GM12878 (cell line): ENCODE data around the gene AMZ2. TPM values are rescaled to one million over a fixed set of nuclear protein-coding genes. Genes with fewer than 3 reads are reported as not detected.
"Not testable (repeated sequence)": the region's sequence is repeated elsewhere in the genome, so short reads cannot be mapped to it uniquely, and the experiment has no call there.

Experiments used
- ATAC-seq: fragments of 200-7000 bp; cut with Tn5 transposase; 3 replicates; pipeline ENCODE4 v1.9.1; 2020; ENCODE audit warnings: mild to moderate bottlenecking, moderate library complexity
- BruUV-seq: library from RNA; stranded (reverse); fragments of 400-500 nt; replicated peaks from 2 replicates; lab custom pipeline; 2021; lab: Mats Ljungman, UMichigan
- CTCF ChIA-PET: fragments of 300-600 bp; sonication (Branson Sonifier 250); formaldehyde crosslinking; extraction: SDS; loops from one replicate; lab custom pipeline; 2021; ENCODE audit warnings: inconsistent platforms; lab: Yijun Ruan, JAX
- POLR2A ChIA-PET: fragments of 350-600 bp; formaldehyde crosslinking; extraction: SDS; loops from one replicate; lab custom pipeline; 2021; ENCODE audit warnings: inconsistent platforms; lab: Charles Lee
- RAD21 ChIA-PET: fragments of 300-600 bp; sonication (Branson Sonifier 250); formaldehyde crosslinking; loops from one replicate; lab custom pipeline; 2023; ENCODE audit warnings: antibody characterized with exemption; ENCODE audit not compliant: unreplicated experiment; lab: Charles Lee
- SMC1A ChIA-PET: fragments of 300-600 bp; sonication (Branson Sonifier 250); formaldehyde crosslinking; loops from one replicate; lab custom pipeline; 2023; ENCODE audit not compliant: unreplicated experiment, uncharacterized antibody; lab: Charles Lee
- DNase-seq: peaks from one replicate; pipeline ENCODE4 v3.0.0-alpha.2; 2011; ENCODE audit warnings: low read depth, low spot score
- FAIRE-seq: peaks from 3 replicates; lab custom pipeline; 2011; peaks lifted over from hg19 to GRCh38; lab: Jason Lieb, UNC
- H2AFZ ChIP-seq: 2 replicates; pipeline ENCODE4 v1.6.0; 2011; ENCODE audit warnings: low read depth, low read length, control low read depth; ENCODE audit not compliant: control insufficient read depth
- H3K27ac ChIP-seq: 2 replicates; pipeline ENCODE4 v1.5.1; 2011; ENCODE audit warnings: control low read depth; ENCODE audit not compliant: control insufficient read depth, insufficient read depth
- H3K27me3 ChIP-seq, 2 experiments: replicated peaks in 1 of 2; 2 replicates each; pipeline versions ENCODE4 v1.6.0 to v1.6.1; 2011; ENCODE audit warnings: low read length in 1 of 2; ENCODE audit not compliant: control insufficient read depth in 2 of 2, insufficient read depth in 2 of 2
- H3K36me3 ChIP-seq, 2 experiments: 2 replicates each; pipeline ENCODE4 v1.5.1; 2011; ENCODE audit warnings: low read length in 1 of 2; ENCODE audit not compliant: control insufficient read depth in 2 of 2, insufficient read depth in 2 of 2
- H3K4me1 ChIP-seq: 2 replicates; pipeline ENCODE4 v1.6.1; 2011; ENCODE audit warnings: mild to moderate bottlenecking, low read length, moderate library complexity, mixed read lengths; ENCODE audit not compliant: control insufficient read depth, insufficient read depth
- H3K4me2 ChIP-seq: 2 replicates; pipeline ENCODE4 v1.6.0; 2011; ENCODE audit warnings: control low read depth; ENCODE audit not compliant: control insufficient read depth, insufficient read depth
- H3K4me3 ChIP-seq: fragments of 200-600 bp; sonication (generic); 2 replicates; pipeline ENCODE4 v1.5.1; 2016
- H3K79me2 ChIP-seq: 2 replicates; pipeline ENCODE4 v1.6.0; 2011; ENCODE audit warnings: low read length; ENCODE audit not compliant: control insufficient read depth, insufficient read depth
- H3K9ac ChIP-seq: 2 replicates; pipeline ENCODE4 v1.8.0; 2011; ENCODE audit warnings: low read length, control low read depth, mixed read lengths; ENCODE audit not compliant: control insufficient read depth, insufficient read depth
- H3K9me3 ChIP-seq: replicated peaks from 3 replicates; pipeline ENCODE4 v1.5.1; 2011; ENCODE audit warnings: mild to moderate bottlenecking, low read length; ENCODE audit not compliant: control insufficient read depth, insufficient read depth
- H4K20me1 ChIP-seq: 2 replicates; pipeline ENCODE4 v1.6.0; 2011; ENCODE audit not compliant: control insufficient read depth, insufficient read depth
- BHLHE40 ChIP-seq, 2 experiments: fragments of 450-650 bp in 1 of 2; IDR thresholded peaks; 2 replicates each; pipeline ENCODE4 v1.6.1; 2011 to 2017; ENCODE audit warnings: low read depth in 2 of 2, borderline replicate concordance in 1 of 2, improper control_type of control experiment in 1 of 2, low read length in 1 of 2, mild to moderate bottlenecking in 1 of 2
- CHD4 ChIP-seq: fragments of 200-600 bp; sonication (generic); IDR thresholded peaks from 2 replicates; pipeline ENCODE4 v1.6.1; 2016; ENCODE audit warnings: mild to moderate bottlenecking
- DPF2 ChIP-seq: fragments of 450-650 bp; IDR thresholded peaks from 2 replicates; pipeline ENCODE4 v1.6.1; 2017; ENCODE audit warnings: mild to moderate bottlenecking
- MAX ChIP-seq: IDR thresholded peaks from 2 replicates; pipeline ENCODE4 v1.6.1; 2012; ENCODE audit warnings: low read depth, low read length, improper control_type of control experiment
- MTA2 ChIP-seq: fragments of 450-650 bp; IDR thresholded peaks from 2 replicates; pipeline ENCODE4 v1.6.1; 2016; ENCODE audit warnings: low read depth, mild to moderate bottlenecking, moderate library complexity
- POLR2A ChIP-seq: IDR thresholded peaks from 2 replicates; pipeline ENCODE4 v1.6.1; 2011; ENCODE audit warnings: low read depth, mild to moderate bottlenecking, low read length
- RBBP5 ChIP-seq: fragments of 200-600 bp; sonication (generic); conservative IDR thresholded peaks from 2 replicates; pipeline ENCODE4 v1.6.1; 2016
- RCOR1 ChIP-seq: conservative IDR thresholded peaks from 2 replicates; pipeline ENCODE4 v1.6.1; 2012; ENCODE audit warnings: low read depth, low read length, improper control_type of control experiment
- TAF1 ChIP-seq: IDR thresholded peaks from 2 replicates; pipeline ENCODE4 v1.6.1; 2011; ENCODE audit warnings: mild to moderate bottlenecking, low read depth, low read length, borderline replicate concordance
- WGBS: methylation state at CpG from one replicate; pipeline ENCODE4 v1.1.6; 2016; ENCODE audit warnings: low lambda C conversion rate; ENCODE audit not compliant: insufficient replicate concordance, insufficient coverage; ENCODE audit errors: missing lambda C conversion rate; 5-methylcytosine and 5-hydroxymethylcytosine counted together
- in situ Hi-C: fragments of 300-500 bp; cut with MboI; formaldehyde crosslinking; loops from 9 replicates; pipeline ENCODE4 v1.14.3; 2018; ENCODE audit warnings: mixed read lengths
- intact Hi-C: fragments of 100-400 bp; cut with micrococcal nuclease; formaldehyde crosslinking; loops from one replicate; pipeline ENCODE4 v1.14.2; 2022; ENCODE audit not compliant: unreplicated experiment
- polyA plus RNA-seq, 11 experiments: library from polyadenylated mRNA; depleted of rRNA in 4 of 11; unstranded in 6 of 11; stranded (reverse) in 5 of 11; fragments of >200 nt; fragmentation: Nextera tagmentation in 4 of 11; fragmentation: Illumina TruSeq in 1 of 11; extraction: Ambion mirVana in 4 of 11; extraction: Trizol in 1 of 11; gene quantifications; 1 replicate in 1 of 11; 2 replicates in 10 of 11; pipeline versions ENCODE4 v1.2.1 to v1.2.3, GENCODE V29; 2011 to 2016; ENCODE audit warnings: inconsistent platforms in 2 of 11, missing spikeins in 2 of 11, low read depth in 1 of 11
- total RNA-seq, 4 experiments: library from RNA; depleted of rRNA in 3 of 4; stranded (reverse); fragments of >200 nt in 3 of 4; fragmentation: Illumina TruSeq in 1 of 4; extraction: Trizol in 1 of 4; gene quantifications; 2 replicates each; pipeline versions ENCODE4 v1.2.1 to v1.2.3, GENCODE V29; 2013 to 2021
- TF ChIP-seq, protein P1 (sequence below): fragments of 450-650 bp; IDR thresholded peaks from 2 replicates; pipeline ENCODE4 v1.6.1; 2017; ENCODE audit warnings: low read depth, mild to moderate bottlenecking, moderate library complexity

Gene AMZ2
- total and polyA plus RNA-seq, 10 of the 15 experiments (the other 5 are each of a cell fraction or from before 2014, with no cell fraction given): 79.1 to 189 (median 126) TPM

- ChIA-PET POLR2A (no interaction called here), CTCF (interaction anchor here (0.7 to 1.0 kb wide), 2 partner anchors 50 to 75 kb away, joined by 3 to 5 read pairs; no protein-coding TSS in a partner anchor), SMC1A (interaction anchor here (0.8 to 1.4 kb wide), 4 partner anchors 18 to 143 kb away, joined by 3 to 4 read pairs (median 3); no protein-coding TSS in a partner anchor)
- no peak overlapping the region for H2AFZ ChIP-seq
- no peaks in the 10 kb centered on the region for H3K27me3 ChIP-seq
- intact Hi-C loops: no loop called here
- ATAC-seq (peak; percentile 57), DNase-seq (no peak), FAIRE-seq (no peak)
- peaks cover 0 to 6% of the 10 kb centered on the region in 2 experiments; a peak in 3 of 4 replicates for H3K36me3 ChIP-seq
- H4K20me1 ChIP-seq: no peaks in the 10 kb centered on the region
- H3K27ac ChIP-seq: no peak overlapping the region
- no peak overlapping the region for H3K9ac ChIP-seq
- no peak for TF ChIP-seq RBBP5
- no peak for TF ChIP-seq TAF1
- TF ChIP-seq MAX: no peak
- TF ChIP-seq DPF2: no peak
- TF ChIP-seq, protein P1, sequence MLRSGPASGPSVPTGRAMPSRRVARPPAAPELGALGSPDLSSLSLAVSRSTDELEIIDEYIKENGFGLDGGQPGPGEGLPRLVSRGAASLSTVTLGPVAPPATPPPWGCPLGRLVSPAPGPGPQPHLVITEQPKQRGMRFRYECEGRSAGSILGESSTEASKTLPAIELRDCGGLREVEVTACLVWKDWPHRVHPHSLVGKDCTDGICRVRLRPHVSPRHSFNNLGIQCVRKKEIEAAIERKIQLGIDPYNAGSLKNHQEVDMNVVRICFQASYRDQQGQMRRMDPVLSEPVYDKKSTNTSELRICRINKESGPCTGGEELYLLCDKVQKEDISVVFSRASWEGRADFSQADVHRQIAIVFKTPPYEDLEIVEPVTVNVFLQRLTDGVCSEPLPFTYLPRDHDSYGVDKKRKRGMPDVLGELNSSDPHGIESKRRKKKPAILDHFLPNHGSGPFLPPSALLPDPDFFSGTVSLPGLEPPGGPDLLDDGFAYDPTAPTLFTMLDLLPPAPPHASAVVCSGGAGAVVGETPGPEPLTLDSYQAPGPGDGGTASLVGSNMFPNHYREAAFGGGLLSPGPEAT: peak; percentile 30; the same call in 1 of the 2 replicates
- peak in 1 of 2 experiments; percentile 17; a peak in 1 of 4 replicates for TF ChIP-seq BHLHE40 (IDR thresholded peaks at IDR 0.05; ENCODE audit: borderline replicate concordance in 1 of 2, low read depth in 2 of 2, low read length in 1 of 2)
- TF ChIP-seq CHD4: no peak
- no peak for TF ChIP-seq RCOR1
- TF ChIP-seq MTA2: no peak
- no peak for TF ChIP-seq POLR2A
- TF ChIP-seq, all 136 proteins: peak for 2
- in situ Hi-C loops: no loop called here
- WGBS: 44% methylated on average over 5 of the region's 5 CpGs
- no TSS peak for BruUV-seq
- H3K4me3 ChIP-seq: no peak overlapping the region
- H3K79me2 ChIP-seq: no peaks in the 10 kb centered on the region
- H3K4me1 ChIP-seq: peaks cover 7% of the 10 kb centered on the region; the same call in 1 of the 2 replicates
- H3K9me3 ChIP-seq: no peaks in the 10 kb centered on the region
- H3K4me2 ChIP-seq: no peak overlapping the region
- RAD21 ChIA-PET: no interaction called here
Measured at GRCh38 chr17:68255731-68256538, 8.1 kb downstream of the AMZ2 start.

GRCh38 chr17:68256701-68257100 is 8.9 kb downstream of the AMZ2 start:
- H3K27me3 ChIP-seq, H3K4me2 ChIP-seq, FAIRE-seq, H3K9ac ChIP-seq, RAD21 ChIA-PET, CTCF ChIA-PET, H3K27ac ChIP-seq, DNase-seq, in situ Hi-C loops, BruUV-seq, H3K79me2 ChIP-seq, H3K36me3 ChIP-seq, ATAC-seq, H2AFZ ChIP-seq, H3K9me3 ChIP-seq, H3K4me3 ChIP-seq, intact Hi-C loops, H3K4me1 ChIP-seq, H4K20me1 ChIP-seq: not testable (repeated sequence)
- ChIA-PET SMC1A (interaction anchor here (5.1 kb wide), 1 partner anchor 8 kb away, joined by 33 read pairs; the partner anchor contains the start of gene AMZ2), POLR2A (interaction anchor here (1.0 kb wide), 1 partner anchor 20 kb away, joined by 3 read pairs; no protein-coding TSS in a partner anchor)
- WGBS: 99% methylated on average over 5 of the region's 5 CpGs
